Measurements from ENCODE around the gene TTF2.
A peak's percentile ranks its signal among the peaks of the same experiment; 100 is the strongest.
"Not testable (repeated sequence)": the region's sequence is repeated elsewhere in the genome, so short reads cannot be mapped to it uniquely, and the experiment has no call there.

Gene TTF2

GRCh38 chr1:117093870-117094621 lies 33.9 kb downstream of the TTF2 start:
- peak; percentile 64 for DNase-seq

GRCh38 chr1:117094841-117095604 lies 34.9 kb downstream of the TTF2 start:
- peak; percentile 92 for DNase-seq

- DNase-seq = peak; percentile 47
Measured at GRCh38 chr1:117096951-117097408, 36.9 kb downstream of the TTF2 start.

- peak; percentile 44 for DNase-seq
Measured at GRCh38 chr1:117097443-117097842, 37.3 kb downstream of the TTF2 start.

- no peak for DNase-seq
Measured at GRCh38 chr1:117098287-117098890, 38.3 kb downstream of the TTF2 start.

- no peak for DNase-seq
Measured at GRCh38 chr1:117101334-117101733, 41.2 kb downstream of the TTF2 start.

- DNase-seq = not testable (repeated sequence)
Measured at GRCh38 chr1:117101858-117102257, 41.7 kb downstream of the TTF2 start.

- peak; percentile 61 for DNase-seq
Measured at GRCh38 chr1:117104986-117105385, 44.9 kb downstream of the TTF2 start.

- no peak for DNase-seq
Measured at GRCh38 chr1:117105722-117106121, 45.6 kb downstream of the TTF2 start.

- peak; percentile 35 for DNase-seq
Measured at GRCh38 chr1:117106478-117106877, 46.4 kb downstream of the TTF2 start.

GRCh38 chr1:117107364-117107763 lies 47.2 kb downstream of the TTF2 start:
- no peak for DNase-seq

GRCh38 chr1:117110774-117111173 lies 50.6 kb downstream of the TTF2 start:
- DNase-seq = peak; percentile 30

GRCh38 chr1:117112047-117112717 lies 52.1 kb downstream of the TTF2 start:
- DNase-seq = no peak

- no peak for DNase-seq
Measured at GRCh38 chr1:117113199-117113598, 53.1 kb downstream of the TTF2 start.

GRCh38 chr1:117114877-117115276 lies 54.8 kb downstream of the TTF2 start:
- no peak for DNase-seq

- no peak for DNase-seq
Measured at GRCh38 chr1:117116090-117116783, 56.1 kb downstream of the TTF2 start.

GRCh38 chr1:117116784-117117130 lies 56.6 kb downstream of the TTF2 start:
- no peak for DNase-seq

- DNase-seq = no peak
Measured at GRCh38 chr1:117117697-117118096, 57.6 kb downstream of the TTF2 start.

GRCh38 chr1:117118137-117118536 lies 58.0 kb downstream of the TTF2 start:
- no peak for DNase-seq

GRCh38 chr1:117119144-117119543 lies 59.0 kb downstream of the TTF2 start:
- not testable (repeated sequence) for DNase-seq

- no peak for DNase-seq
Measured at GRCh38 chr1:117120774-117121588, 60.9 kb downstream of the TTF2 start.
